Keratinocyte (primary cell): ENCODE measurements around the gene C13orf42. TPM values are rescaled to one million over a fixed set of nuclear protein-coding genes. Genes with fewer than 3 reads are reported as not detected.

Experiments used
- DNase-seq: peaks from one replicate; pipeline ENCODE4 v3.0.0-alpha.2; 2011; ENCODE audit warnings: low read depth, missing footprints, low spot score
- FAIRE-seq: peaks from 2 replicates; lab custom pipeline; 2011; peaks lifted over from hg19 to GRCh38; lab: Jason Lieb, UNC
- H2AFZ ChIP-seq: 2 replicates; pipeline ENCODE4 v1.6.0; 2012; ENCODE audit warnings: low read length, control low read depth, inconsistent platforms; ENCODE audit not compliant: control insufficient read depth
- H3K27ac ChIP-seq: 2 replicates; pipeline ENCODE4 v1.5.1; 2011; ENCODE audit warnings: low read length; ENCODE audit not compliant: control insufficient read depth, insufficient read depth
- H3K27me3 ChIP-seq: 3 replicates; pipeline ENCODE4 v1.6.0; 2011; ENCODE audit warnings: low read length; ENCODE audit not compliant: control insufficient read depth, insufficient read depth; ENCODE audit errors: extremely low read depth
- H3K36me3 ChIP-seq, 2 experiments: 2 replicates in 1 of 2; 3 replicates in 1 of 2; pipeline ENCODE4 v1.5.1; 2011; ENCODE audit warnings: low read length in 2 of 2, mild to moderate bottlenecking in 1 of 2; ENCODE audit not compliant: control insufficient read depth in 2 of 2, insufficient read depth in 2 of 2; ENCODE audit errors: extremely low read depth in 1 of 2
- H3K4me1 ChIP-seq: 3 replicates; pipeline ENCODE4 v1.5.1; 2011; ENCODE audit warnings: low read length; ENCODE audit not compliant: control insufficient read depth, insufficient read depth; ENCODE audit errors: extremely low read depth
- H3K4me2 ChIP-seq: 3 replicates; pipeline ENCODE4 v1.6.0; 2011; ENCODE audit warnings: low read depth, low read length; ENCODE audit not compliant: control insufficient read depth, insufficient read depth; ENCODE audit errors: extremely low read depth
- H3K4me3 ChIP-seq, 3 experiments: fragments of 200-600 bp in 1 of 3; sonication (generic) in 1 of 3; 2 replicates in 2 of 3; 3 replicates in 1 of 3; pipeline ENCODE4 v1.5.1; 2011 to 2016; ENCODE audit warnings: low read length in 3 of 3, mild to moderate bottlenecking in 3 of 3, control low read depth in 2 of 3, inconsistent platforms in 1 of 3, low read depth in 1 of 3, mixed read lengths in 1 of 3, mixed run types in 1 of 3, moderate library complexity in 1 of 3; ENCODE audit not compliant: control insufficient read depth in 2 of 3, insufficient read depth in 2 of 3; ENCODE audit errors: extremely low read depth in 1 of 3
- H3K79me2 ChIP-seq: 2 replicates; pipeline ENCODE4 v1.6.0; 2012; ENCODE audit warnings: low read length; ENCODE audit not compliant: control insufficient read depth, insufficient read depth
- H3K9ac ChIP-seq: 3 replicates; pipeline ENCODE4 v1.6.0; 2011; ENCODE audit warnings: low read length; ENCODE audit not compliant: control insufficient read depth, insufficient read depth; ENCODE audit errors: extremely low read depth
- H3K9me1 ChIP-seq: 3 replicates; pipeline ENCODE4 v1.6.0; 2011; ENCODE audit warnings: low read length; ENCODE audit not compliant: control insufficient read depth, insufficient read depth; ENCODE audit errors: extremely low read depth
- H3K9me3 ChIP-seq: 2 replicates; pipeline ENCODE4 v1.5.1; 2012; ENCODE audit warnings: low read depth, low read length; ENCODE audit not compliant: control insufficient read depth
- H4K20me1 ChIP-seq: 3 replicates; pipeline ENCODE4 v1.6.0; 2011; ENCODE audit warnings: low read length; ENCODE audit not compliant: control insufficient read depth, insufficient read depth; ENCODE audit errors: extremely low read depth
- CTCF ChIP-seq, 3 experiments: IDR thresholded peaks in 1 of 3; conservative IDR thresholded peaks in 1 of 3; optimal IDR thresholded peaks in 1 of 3; 2 replicates in 2 of 3; 3 replicates in 1 of 3; pipeline versions ENCODE3 to v1.5.1; 2011; ENCODE audit warnings: low read length in 3 of 3, mild to moderate bottlenecking in 3 of 3, moderate library complexity in 2 of 3, control low read depth in 1 of 3, inconsistent platforms in 1 of 3; ENCODE audit not compliant: insufficient read depth in 2 of 3; ENCODE audit errors: extremely low read depth in 1 of 3
- EZH2 ChIP-seq: IDR thresholded peaks from one replicate; pipeline ENCODE4 v1.6.1; 2012; ENCODE audit warnings: inconsistent platforms, mild to moderate bottlenecking, low read length, moderate library complexity
- dilution Hi-C: fragments of 300-500 bp; cut with MboI; formaldehyde crosslinking; loops from one replicate; pipeline ENCODE4 v1.7.0; 2020; ENCODE audit warnings: low sequenced_read_pairs; ENCODE audit not compliant: extremely low pct_ligation_motif_present
- polyA plus RNA-seq, 5 experiments: library from polyadenylated mRNA; depleted of rRNA in 3 of 5; stranded (reverse) in 3 of 5; stranded (forward) in 1 of 5; unstranded in 1 of 5; fragments of >200 nt; gene quantifications; 1 replicate in 1 of 5; 2 replicates in 3 of 5; 3 replicates in 1 of 5; pipeline versions ENCODE4 v1.2.1 to v1.2.3, GENCODE V29; 2011 to 2012; ENCODE audit warnings: missing spikeins in 2 of 5, low read depth in 1 of 5, low replicate concordance in 1 of 5

Gene C13orf42
- polyA plus RNA-seq, 1 donor (not counting 4 experiments of a cell fraction or from before 2014, with no cell fraction given): not detected

GRCh38 chr13:51068501-51068900 is 42.6 kb downstream of the C13orf42 start:
- Histone ChIP-seq H3K4me2 (no peak overlapping the region), H3K9me1 (no peaks in the 10 kb centered on the region), H3K4me1 (no peaks in the 10 kb centered on the region), H3K4me3 (no peak overlapping the region), H2AFZ (no peak overlapping the region), H3K36me3 (no peaks in the 10 kb centered on the region), H3K27ac (no peak overlapping the region), H3K9me3 (no peaks in the 10 kb centered on the region), H3K79me2 (no peaks in the 10 kb centered on the region), H4K20me1 (no peaks in the 10 kb centered on the region), H3K9ac (no peak overlapping the region), H3K27me3 (peaks cover 28% of the 10 kb centered on the region)
- no peak for FAIRE-seq
- no peak for DNase-seq
- dilution Hi-C loops: no loop called here
- TF ChIP-seq EZH2 (no peak), CTCF (optimal IDR thresholded peaks at IDR 0.05 in 1 of 3, IDR thresholded peaks at IDR 0.05 in 1 of 3, conservative IDR thresholded peaks at IDR 0.05 in 1 of 3; ENCODE audit: extremely low read depth in 1 of 3, insufficient read depth in 2 of 3, low read length in 3 of 3) (no peak)

- H3K79me2 ChIP-seq: no peaks in the 10 kb centered on the region
- no peak for TF ChIP-seq EZH2
- TF ChIP-seq CTCF (optimal IDR thresholded peaks at IDR 0.05 in 1 of 3, IDR thresholded peaks at IDR 0.05 in 1 of 3, conservative IDR thresholded peaks at IDR 0.05 in 1 of 3; ENCODE audit: extremely low read depth in 1 of 3, insufficient read depth in 2 of 3, low read length in 3 of 3): no peak
- no peaks in the 10 kb centered on the region for H3K9me1 ChIP-seq
- no peak overlapping the region for H3K4me3 ChIP-seq
- H3K9ac ChIP-seq: no peak overlapping the region
- H3K4me2 ChIP-seq: no peak overlapping the region
- dilution Hi-C loops: no loop called here
- no peaks in the 10 kb centered on the region for H3K36me3 ChIP-seq
- H3K4me1 ChIP-seq: no peaks in the 10 kb centered on the region
- peaks cover 35% of the 10 kb centered on the region for H3K27me3 ChIP-seq
- no peak for FAIRE-seq
- no peak overlapping the region for H2AFZ ChIP-seq
- no peaks in the 10 kb centered on the region for H4K20me1 ChIP-seq
- no peak for DNase-seq
- no peak overlapping the region for H3K27ac ChIP-seq
- no peaks in the 10 kb centered on the region for H3K9me3 ChIP-seq
These were observed 43.4 kb downstream of the C13orf42 start for GRCh38 chr13:51067706-51068105.
